Nephron (organoid): ENCODE data around the gene CCDC154.
"Not testable (repeated sequence)": the region's sequence is repeated elsewhere in the genome, so short reads cannot be mapped to it uniquely, and the experiment has no call there.

Source experiments
- H3K27ac Mint-ChIP-seq, 3 experiments: 2 replicates each; pipeline ENCODE4 v1.8.0; 2020; ENCODE audit warnings: mixed read lengths in 3 of 3, mild to moderate bottlenecking in 2 of 3, moderate library complexity in 1 of 3
- H3K27me3 Mint-ChIP-seq: 2 replicates; pipeline ENCODE4 v1.8.0; 2021; ENCODE audit warnings: low read depth, mild to moderate bottlenecking, moderate library complexity, mixed read lengths
- H3K36me3 Mint-ChIP-seq: 2 replicates; pipeline ENCODE4 v1.8.0; 2020; ENCODE audit warnings: low read depth, mixed read lengths
- H3K4me1 Mint-ChIP-seq: 2 replicates; pipeline ENCODE4 v1.8.0; 2020; ENCODE audit warnings: mixed read lengths
- H3K4me3 Mint-ChIP-seq, 3 experiments: 2 replicates each; pipeline ENCODE4 v1.8.0; 2020; ENCODE audit warnings: mild to moderate bottlenecking in 3 of 3, mixed read lengths in 3 of 3, moderate library complexity in 2 of 3
- H3K9me3 Mint-ChIP-seq: 2 replicates; pipeline ENCODE4 v1.8.0; 2020; ENCODE audit warnings: mixed read lengths
- TF ChIP-seq, protein P1 (sequence below), 3 experiments: fragments of 200-600 bp; sonication (generic); IDR thresholded peaks; one replicate each; pipeline ENCODE4 v1.5.0; 2021; ENCODE audit warnings: antibody characterized with exemption in 3 of 3; ENCODE audit not compliant: unreplicated experiment in 3 of 3

Gene CCDC154

DNA sequence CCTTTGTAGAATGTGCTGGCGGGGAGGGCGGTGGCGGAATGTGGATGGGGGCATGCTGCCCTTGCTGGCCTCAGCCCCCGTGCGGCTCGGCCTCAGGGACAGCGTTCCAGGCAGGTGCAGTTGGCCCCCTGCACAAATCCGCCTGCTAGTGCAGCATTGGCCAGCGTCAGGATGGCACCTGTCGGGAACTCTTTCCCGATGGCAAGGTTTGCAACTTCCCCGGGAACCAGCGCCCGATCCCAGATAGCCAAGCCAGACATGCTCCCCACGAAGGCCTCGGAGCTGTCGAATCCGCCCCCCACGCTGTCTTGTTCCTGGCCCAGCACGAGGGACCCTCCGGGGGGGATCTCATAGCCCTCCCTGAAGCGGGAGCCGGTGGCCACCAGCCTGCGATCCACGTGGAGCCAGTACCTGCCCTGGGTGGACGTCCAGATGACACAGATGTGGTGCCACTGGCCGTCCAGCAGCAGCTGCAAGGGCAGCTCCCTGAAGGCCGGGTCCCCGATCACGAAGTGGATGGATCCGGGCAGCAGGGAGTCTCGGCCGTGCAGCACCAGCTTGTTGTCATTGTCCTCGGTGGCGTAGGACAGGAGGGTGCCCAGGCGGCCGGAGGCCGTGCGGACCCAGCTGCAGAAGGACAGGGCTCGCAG, 41.6 kb upstream of the CCDC154 start:
- peaks cover 23% of the 10 kb centered on the region for H3K27me3 Mint-ChIP-seq
- H3K4me3 Mint-ChIP-seq: no peak overlapping the region

DNA sequence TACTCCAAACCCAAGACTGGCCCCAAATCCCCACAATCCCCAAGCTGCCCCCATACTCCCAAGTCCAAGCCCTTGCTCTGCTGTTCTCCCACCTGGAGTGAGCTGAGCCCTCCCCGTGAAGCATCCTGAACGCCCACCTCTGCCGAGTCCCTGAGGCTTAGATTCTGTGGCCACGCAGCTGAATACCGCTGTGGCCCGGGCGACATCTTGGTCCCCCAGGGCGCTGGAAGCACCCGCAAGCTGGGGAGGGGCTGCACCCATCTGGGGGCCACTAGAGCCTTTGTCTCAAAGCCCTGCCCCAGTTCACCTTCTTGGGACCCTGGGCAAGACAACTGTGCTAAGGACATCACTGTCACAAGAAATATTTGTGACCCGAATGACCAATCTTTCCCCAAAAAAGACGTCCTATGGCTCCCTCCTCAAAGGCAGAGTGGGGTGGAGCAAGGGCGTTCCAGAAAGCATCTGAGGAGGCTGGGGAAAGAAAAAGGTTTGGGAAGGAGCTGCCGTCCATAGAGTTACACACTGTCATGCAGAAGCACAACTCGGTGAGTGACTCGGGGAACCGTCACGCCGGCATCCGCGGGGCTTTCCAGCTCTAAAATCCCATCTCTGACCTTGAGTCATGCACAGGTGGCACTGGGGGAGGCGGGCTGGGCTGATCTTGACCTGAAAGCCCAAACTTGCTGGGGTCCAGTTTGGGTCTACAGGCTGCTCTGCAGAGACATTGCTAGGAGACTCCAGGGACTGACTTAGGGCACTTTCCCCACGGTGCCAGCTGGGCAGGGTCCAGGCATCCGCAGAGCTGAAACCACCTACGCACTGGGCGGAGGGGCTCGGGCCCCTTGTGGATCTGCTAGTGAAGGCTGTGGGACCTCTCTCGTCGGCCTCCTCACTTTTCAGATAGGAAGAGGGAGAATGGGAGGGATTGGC, 37.8 kb upstream of the CCDC154 start:
- no peaks in the 10 kb centered on the region for H3K36me3 Mint-ChIP-seq
- H3K27me3 Mint-ChIP-seq: peaks cover 23% of the 10 kb centered on the region
- TF ChIP-seq, protein P1, sequence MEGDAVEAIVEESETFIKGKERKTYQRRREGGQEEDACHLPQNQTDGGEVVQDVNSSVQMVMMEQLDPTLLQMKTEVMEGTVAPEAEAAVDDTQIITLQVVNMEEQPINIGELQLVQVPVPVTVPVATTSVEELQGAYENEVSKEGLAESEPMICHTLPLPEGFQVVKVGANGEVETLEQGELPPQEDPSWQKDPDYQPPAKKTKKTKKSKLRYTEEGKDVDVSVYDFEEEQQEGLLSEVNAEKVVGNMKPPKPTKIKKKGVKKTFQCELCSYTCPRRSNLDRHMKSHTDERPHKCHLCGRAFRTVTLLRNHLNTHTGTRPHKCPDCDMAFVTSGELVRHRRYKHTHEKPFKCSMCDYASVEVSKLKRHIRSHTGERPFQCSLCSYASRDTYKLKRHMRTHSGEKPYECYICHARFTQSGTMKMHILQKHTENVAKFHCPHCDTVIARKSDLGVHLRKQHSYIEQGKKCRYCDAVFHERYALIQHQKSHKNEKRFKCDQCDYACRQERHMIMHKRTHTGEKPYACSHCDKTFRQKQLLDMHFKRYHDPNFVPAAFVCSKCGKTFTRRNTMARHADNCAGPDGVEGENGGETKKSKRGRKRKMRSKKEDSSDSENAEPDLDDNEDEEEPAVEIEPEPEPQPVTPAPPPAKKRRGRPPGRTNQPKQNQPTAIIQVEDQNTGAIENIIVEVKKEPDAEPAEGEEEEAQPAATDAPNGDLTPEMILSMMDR (IDR thresholded peaks at IDR 0.05; ENCODE audit: unreplicated experiment in 3 of 3): no peak
- no peak overlapping the region for H3K27ac Mint-ChIP-seq
- H3K9me3 Mint-ChIP-seq: no peaks in the 10 kb centered on the region
- H3K4me3 Mint-ChIP-seq: no peak overlapping the region
- H3K4me1 Mint-ChIP-seq: no peaks in the 10 kb centered on the region

More for the DNA sequence above, 41.6 kb upstream of the CCDC154 start:
- Mint-ChIP-seq H3K36me3 (no peaks in the 10 kb centered on the region), H3K9me3 (no peaks in the 10 kb centered on the region), H3K4me1 (no peaks in the 10 kb centered on the region), H3K27ac (no peak overlapping the region)
- TF ChIP-seq, protein P1 (IDR thresholded peaks at IDR 0.05; ENCODE audit: unreplicated experiment in 3 of 3): no peak

DNA sequence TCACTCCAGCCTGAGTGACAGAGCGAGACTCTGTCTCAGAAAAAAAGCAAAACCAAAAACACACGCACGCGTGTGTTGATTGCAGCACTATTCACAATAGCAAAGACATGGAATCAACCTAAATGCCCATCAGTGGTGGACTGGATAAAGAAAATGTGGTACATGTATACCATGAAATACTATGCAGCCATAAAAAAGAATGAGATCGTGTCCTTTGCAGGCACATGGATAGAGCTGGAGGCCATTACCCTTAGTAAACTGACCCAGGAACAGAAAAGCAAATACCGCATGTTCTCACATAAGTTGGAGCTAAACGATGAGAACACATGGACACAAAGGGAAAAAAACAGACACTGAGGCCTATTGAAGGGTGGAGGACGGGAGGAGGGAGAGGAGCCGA, 34.6 kb upstream of the CCDC154 start:
- H3K4me1 Mint-ChIP-seq, H3K27ac Mint-ChIP-seq, H3K9me3 Mint-ChIP-seq, H3K36me3 Mint-ChIP-seq, H3K4me3 Mint-ChIP-seq: not testable (repeated sequence)
- peaks cover 13% of the 10 kb centered on the region for H3K27me3 Mint-ChIP-seq

DNA sequence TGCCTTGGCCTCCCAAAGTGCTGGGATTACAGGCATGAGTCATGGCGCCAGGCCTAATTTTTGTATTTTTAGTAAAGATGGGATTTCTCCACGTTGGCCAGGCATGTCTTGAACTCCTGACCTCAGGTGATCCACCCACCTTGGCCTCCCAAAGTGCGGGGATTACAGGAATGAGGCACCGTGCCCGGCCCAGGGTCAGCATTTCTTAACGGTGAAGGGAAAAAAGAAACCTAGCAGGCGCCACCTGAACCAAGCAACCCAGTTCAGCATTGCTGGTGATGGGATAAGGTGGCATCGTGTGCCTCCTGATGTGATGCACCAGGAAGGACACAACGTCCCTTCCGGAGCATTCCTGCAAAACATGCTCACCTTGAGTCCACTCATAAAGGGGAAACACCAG, 32.7 kb upstream of the CCDC154 start:
- Mint-ChIP-seq H3K36me3 (no peaks in the 10 kb centered on the region), H3K4me3 (peak overlapping the region; percentile 23 to 75 (median 63)), H3K4me1 (peaks cover 5% of the 10 kb centered on the region), H3K27me3 (no peaks in the 10 kb centered on the region), H3K9me3 (no peaks in the 10 kb centered on the region), H3K27ac (no peak overlapping the region)
- TF ChIP-seq, protein P1 (IDR thresholded peaks at IDR 0.05; ENCODE audit: unreplicated experiment in 3 of 3): no peak

DNA sequence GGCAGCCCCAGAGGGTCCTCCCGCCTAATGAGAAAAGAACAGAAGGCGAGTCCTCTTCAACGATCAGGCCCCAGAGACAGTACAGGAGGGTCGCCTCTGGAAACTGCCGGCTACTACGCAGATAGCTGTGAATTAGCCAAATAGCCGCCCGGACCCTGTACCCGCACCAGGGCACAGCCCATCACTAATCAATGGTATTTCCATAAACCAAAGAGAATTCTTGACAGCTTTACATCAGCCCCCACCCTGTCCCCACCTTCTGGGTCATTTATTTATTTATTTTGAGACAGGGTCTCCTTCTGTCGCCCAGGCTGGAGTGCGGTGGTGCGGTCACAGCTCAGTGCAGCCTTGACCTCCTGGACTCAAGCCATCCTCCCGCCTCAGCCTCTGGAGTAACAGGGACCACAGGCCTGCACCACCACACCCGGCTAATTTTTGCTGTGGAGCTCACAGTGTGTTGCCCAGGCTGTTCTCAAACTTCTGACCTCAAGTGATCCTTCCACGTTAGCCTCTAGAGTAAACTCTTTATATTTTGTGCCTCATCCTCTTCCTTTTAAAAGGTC, 31.3 kb upstream of the CCDC154 start:
- TF ChIP-seq, protein P1 (IDR thresholded peaks at IDR 0.05; ENCODE audit: unreplicated experiment in 3 of 3): no peak
- Mint-ChIP-seq H3K27me3 (no peaks in the 10 kb centered on the region), H3K9me3 (no peaks in the 10 kb centered on the region), H3K27ac (peak overlapping the region; percentile 29 to 85 (median 79)), H3K4me1 (peaks cover 5% of the 10 kb centered on the region), H3K4me3 (peak overlapping the region; percentile 80 to 88 (median 87)), H3K36me3 (no peaks in the 10 kb centered on the region)

DNA sequence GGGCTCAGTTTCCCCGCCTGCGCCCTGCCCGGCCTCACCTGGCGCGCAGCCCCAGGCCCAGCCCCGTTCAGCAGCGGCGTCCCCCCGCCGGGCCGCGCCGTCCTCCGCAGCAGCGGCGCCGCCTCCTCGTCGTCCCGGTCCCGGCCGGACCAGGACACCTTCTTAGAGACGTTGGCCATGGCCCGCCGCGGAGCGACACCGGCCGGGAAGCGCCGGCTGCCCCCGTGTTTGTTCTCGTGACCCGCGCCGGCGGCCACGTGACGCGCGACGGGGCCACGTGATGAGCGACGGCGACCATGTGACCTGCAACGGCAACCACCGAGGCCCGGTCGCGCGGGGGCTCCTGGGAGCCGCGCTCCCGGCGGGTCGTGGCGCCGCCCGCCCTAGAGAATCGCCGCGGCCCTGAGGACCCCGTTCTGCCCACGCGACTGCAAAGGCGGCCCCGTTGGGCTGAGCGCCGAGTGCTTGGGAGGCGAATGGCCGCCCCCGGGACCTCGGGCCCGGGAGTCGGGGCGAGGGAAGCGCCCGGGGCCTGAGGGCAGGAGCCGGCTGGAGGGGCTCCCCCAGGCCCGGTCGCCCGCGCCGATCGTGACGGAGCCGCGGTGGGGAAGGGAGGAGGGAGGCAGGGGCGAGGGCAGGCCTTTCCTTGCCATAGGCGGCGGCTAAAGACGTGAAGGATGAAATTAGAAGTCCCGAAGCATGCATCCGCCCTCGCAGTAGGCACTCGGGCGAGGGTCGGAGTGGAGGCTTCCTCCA, 30.6 kb upstream of the CCDC154 start, which contains the start of gene CLCN7:
Gene CLCN7 (minus strand): TSS at position 233 of the 756 bp plus-strand sequence. CDS start 54 bp downstream, at position 179.
- no peaks in the 10 kb centered on the region for H3K36me3 Mint-ChIP-seq
- no peaks in the 10 kb centered on the region for H3K9me3 Mint-ChIP-seq
- H3K4me3 Mint-ChIP-seq: peak within 1 kb of the TSS; percentile 80 to 88 (median 87)
- no peaks in the 10 kb centered on the region for H3K27me3 Mint-ChIP-seq
- H3K27ac Mint-ChIP-seq: peak within 1 kb of the TSS; percentile 29 to 85 (median 79)
- TF ChIP-seq, protein P1 (IDR thresholded peaks at IDR 0.05; ENCODE audit: unreplicated experiment in 3 of 3): no peak
- H3K4me1 Mint-ChIP-seq: peaks cover 5% of the 10 kb centered on the region
